Activated B cell treated with CpG ODN at 0.5 μM for 24 hours (primary cell): Measurements from ENCODE around the gene CSKMT. TPM values are rescaled to one million over a fixed set of nuclear protein-coding genes. Genes with fewer than 3 reads are reported as not detected.
A peak's percentile ranks its signal among the peaks of the same experiment; 100 is the strongest.

Experiments
- ATAC-seq: fragments of 200-7000 bp; cut with Tn5 transposase; one replicate; pipeline ENCODE4 v1.10.0; 2021; ENCODE audit warnings: low read depth, mild to moderate bottlenecking, moderate library complexity
- CTCF ChIA-PET: fragments of 350-600 bp; sonication (Branson Sonifier 250); formaldehyde crosslinking; loops from one replicate; lab custom pipeline; 2021; ENCODE audit warnings: antibody characterized with exemption; lab: Charles Lee
- POLR2A ChIA-PET: fragments of 350-600 bp; sonication (Branson Sonifier 250); formaldehyde crosslinking; loops from one replicate; lab custom pipeline; 2021; ENCODE audit warnings: antibody characterized with exemption; lab: Charles Lee
- DNase-seq: peaks from one replicate; pipeline ENCODE4 v3.0.0; 2022
- H3K27ac Mint-ChIP-seq: one replicate; pipeline ENCODE4 v1.8.0; 2020; ENCODE audit warnings: mixed read lengths
- H3K27me3 Mint-ChIP-seq: one replicate; pipeline ENCODE4 v1.8.0; 2021; ENCODE audit warnings: mixed read lengths
- H3K36me3 Mint-ChIP-seq: one replicate; pipeline ENCODE4 v1.8.0; 2021; ENCODE audit warnings: low read depth, mixed read lengths
- H3K4me1 Mint-ChIP-seq: one replicate; pipeline ENCODE4 v1.8.0; 2021; ENCODE audit warnings: mixed read lengths
- H3K4me3 Mint-ChIP-seq: one replicate; pipeline ENCODE4 v1.8.0; 2020; ENCODE audit warnings: mild to moderate bottlenecking, mixed read lengths
- H3K9me3 Mint-ChIP-seq: one replicate; pipeline ENCODE4 v1.8.0; 2020; ENCODE audit warnings: mixed read lengths
- intact Hi-C: fragments of 100-400 bp; cut with micrococcal nuclease; formaldehyde crosslinking; loops from one replicate; pipeline ENCODE4 v1.15.1; 2024
- total RNA-seq: library from RNA; stranded (reverse); gene quantifications from 2 replicates; pipeline ENCODE4 v1.2.3, GENCODE V29; 2022
- TF ChIP-seq, protein P1 (sequence below): fragments of 200-600 bp; IDR thresholded peaks from one replicate; pipeline ENCODE4 v1.8.0; 2022; ENCODE audit warnings: antibody characterized with exemption, mild to moderate bottlenecking

CSKMT gene
- total RNA-seq, 1 donor from 2014 or later: 52.1 TPM

DNA sequence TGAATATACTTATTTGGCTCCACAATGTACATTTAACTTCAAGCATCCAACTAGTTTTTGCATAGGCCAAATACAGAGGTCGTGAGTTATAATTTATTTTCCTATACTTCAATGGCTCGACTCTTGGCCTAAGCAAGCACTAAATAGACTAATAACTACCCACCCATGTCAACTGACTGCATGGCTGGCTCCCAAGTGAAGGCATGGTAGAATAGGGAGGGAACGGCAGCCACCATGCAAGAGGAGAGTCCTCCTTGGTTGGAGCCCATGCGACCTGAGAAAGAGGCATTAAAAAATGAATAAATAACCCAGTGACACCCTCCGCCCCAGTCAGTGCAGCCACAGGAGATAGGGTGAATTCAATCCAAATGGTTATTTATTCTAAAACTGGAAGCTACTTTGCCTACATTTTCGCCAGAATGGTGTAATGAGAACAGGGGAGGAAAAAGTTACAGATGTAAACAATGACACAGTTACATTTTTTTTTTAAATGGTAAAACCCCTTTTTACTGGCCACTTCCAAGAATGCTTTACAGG lies 47.2 kb downstream of the CSKMT start:
- Mint-ChIP-seq H3K27ac (peak overlapping the region; percentile 32), H3K4me3 (no peak overlapping the region), H3K4me1 (peaks cover 43% of the 10 kb centered on the region)

DNA sequence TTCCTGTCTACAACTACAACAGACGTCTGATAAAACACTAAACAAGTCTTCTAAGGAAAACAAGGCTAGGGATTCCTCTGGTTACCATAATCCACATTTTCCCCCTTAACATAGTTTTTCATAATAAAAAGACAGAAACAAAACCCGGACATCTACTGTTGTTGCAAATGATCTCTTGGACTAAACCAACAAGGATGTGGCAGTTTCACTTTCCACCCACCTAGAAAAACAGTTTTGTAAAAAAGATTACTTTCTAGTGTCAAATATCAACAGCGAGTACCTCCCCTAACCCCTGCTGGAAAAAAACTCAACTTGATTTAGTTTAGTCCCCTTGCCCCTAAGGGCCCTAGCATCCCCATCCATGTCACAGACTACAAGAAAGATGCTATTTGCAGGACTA lies 47.7 kb downstream of the CSKMT start:
- peaks cover 38% of the 10 kb centered on the region for H3K4me1 Mint-ChIP-seq
- ChIA-PET CTCF (no interaction called here), POLR2A (interaction anchor here (1.0 to 1.4 kb wide), 4 partner anchors 14 to 127 kb away, joined by 3 to 5 read pairs (median 4); partner anchors contain the start of genes HNRNPUL2 and ZBTB3)
- no peak for DNase-seq
- H3K4me3 Mint-ChIP-seq: no peak overlapping the region
- intact Hi-C loops: no loop called here
- H3K9me3 Mint-ChIP-seq: no peaks in the 10 kb centered on the region
- H3K27me3 Mint-ChIP-seq: no peaks in the 10 kb centered on the region
- ATAC-seq: no peak
- TF ChIP-seq, protein P1, sequence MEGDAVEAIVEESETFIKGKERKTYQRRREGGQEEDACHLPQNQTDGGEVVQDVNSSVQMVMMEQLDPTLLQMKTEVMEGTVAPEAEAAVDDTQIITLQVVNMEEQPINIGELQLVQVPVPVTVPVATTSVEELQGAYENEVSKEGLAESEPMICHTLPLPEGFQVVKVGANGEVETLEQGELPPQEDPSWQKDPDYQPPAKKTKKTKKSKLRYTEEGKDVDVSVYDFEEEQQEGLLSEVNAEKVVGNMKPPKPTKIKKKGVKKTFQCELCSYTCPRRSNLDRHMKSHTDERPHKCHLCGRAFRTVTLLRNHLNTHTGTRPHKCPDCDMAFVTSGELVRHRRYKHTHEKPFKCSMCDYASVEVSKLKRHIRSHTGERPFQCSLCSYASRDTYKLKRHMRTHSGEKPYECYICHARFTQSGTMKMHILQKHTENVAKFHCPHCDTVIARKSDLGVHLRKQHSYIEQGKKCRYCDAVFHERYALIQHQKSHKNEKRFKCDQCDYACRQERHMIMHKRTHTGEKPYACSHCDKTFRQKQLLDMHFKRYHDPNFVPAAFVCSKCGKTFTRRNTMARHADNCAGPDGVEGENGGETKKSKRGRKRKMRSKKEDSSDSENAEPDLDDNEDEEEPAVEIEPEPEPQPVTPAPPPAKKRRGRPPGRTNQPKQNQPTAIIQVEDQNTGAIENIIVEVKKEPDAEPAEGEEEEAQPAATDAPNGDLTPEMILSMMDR: no peak
- H3K36me3 Mint-ChIP-seq: peaks cover 77% of the 10 kb centered on the region
- peak overlapping the region; percentile 16 for H3K27ac Mint-ChIP-seq

More for the DNA sequence above, 47.2 kb downstream of the CSKMT start:
- TF ChIP-seq, protein P1: no peak
- ATAC-seq (no peak), DNase-seq (no peak)
- ChIA-PET CTCF (no interaction called here), POLR2A (interaction anchor here (0.8 to 8.0 kb wide), 7 partner anchors 15 to 128 kb away, joined by 3 to 188 read pairs (median 4); partner anchors contain the start of genes C11orf98, CSKMT, HNRNPUL2 and LBHD1)
- peaks cover 72% of the 10 kb centered on the region for H3K36me3 Mint-ChIP-seq
- H3K9me3 Mint-ChIP-seq: no peaks in the 10 kb centered on the region
- intact Hi-C loops: no loop called here
- no peaks in the 10 kb centered on the region for H3K27me3 Mint-ChIP-seq

DNA sequence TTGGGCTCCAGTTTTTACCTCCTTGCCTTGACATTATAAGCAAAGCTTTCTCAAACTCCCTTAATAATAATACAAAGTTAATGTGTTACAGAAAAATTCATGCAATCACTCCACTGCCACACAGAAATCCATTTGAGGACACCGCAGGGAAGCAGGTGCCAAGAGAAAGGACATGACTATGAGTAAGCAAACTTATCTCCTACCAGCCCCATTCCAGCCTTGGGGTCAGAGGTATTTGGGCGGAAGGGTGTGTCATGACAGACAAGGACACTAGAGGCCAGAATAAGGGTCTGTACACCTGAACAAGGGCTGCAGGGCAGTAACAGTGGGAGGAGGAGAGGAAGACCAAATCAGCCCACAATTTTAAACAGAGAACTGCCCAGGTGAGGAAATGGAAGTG lies 48.2 kb downstream of the CSKMT start:
- TF ChIP-seq, protein P1: no peak
- no peaks in the 10 kb centered on the region for H3K9me3 Mint-ChIP-seq
- peaks cover 33% of the 10 kb centered on the region for H3K4me1 Mint-ChIP-seq
- no peak for ATAC-seq
- H3K27me3 Mint-ChIP-seq: no peaks in the 10 kb centered on the region
- ChIA-PET POLR2A (interaction anchor here (0.5 to 1.4 kb wide), 4 partner anchors 14 to 168 kb away, joined by 3 to 9 read pairs (median 4); partner anchors contain the start of gene HNRNPUL2), CTCF (no interaction called here)
- H3K4me3 Mint-ChIP-seq: no peak overlapping the region
- peak overlapping the region; percentile 36 for H3K27ac Mint-ChIP-seq
- H3K36me3 Mint-ChIP-seq: peaks cover 82% of the 10 kb centered on the region
- intact Hi-C loops: no loop called here
- no peak for DNase-seq

DNA sequence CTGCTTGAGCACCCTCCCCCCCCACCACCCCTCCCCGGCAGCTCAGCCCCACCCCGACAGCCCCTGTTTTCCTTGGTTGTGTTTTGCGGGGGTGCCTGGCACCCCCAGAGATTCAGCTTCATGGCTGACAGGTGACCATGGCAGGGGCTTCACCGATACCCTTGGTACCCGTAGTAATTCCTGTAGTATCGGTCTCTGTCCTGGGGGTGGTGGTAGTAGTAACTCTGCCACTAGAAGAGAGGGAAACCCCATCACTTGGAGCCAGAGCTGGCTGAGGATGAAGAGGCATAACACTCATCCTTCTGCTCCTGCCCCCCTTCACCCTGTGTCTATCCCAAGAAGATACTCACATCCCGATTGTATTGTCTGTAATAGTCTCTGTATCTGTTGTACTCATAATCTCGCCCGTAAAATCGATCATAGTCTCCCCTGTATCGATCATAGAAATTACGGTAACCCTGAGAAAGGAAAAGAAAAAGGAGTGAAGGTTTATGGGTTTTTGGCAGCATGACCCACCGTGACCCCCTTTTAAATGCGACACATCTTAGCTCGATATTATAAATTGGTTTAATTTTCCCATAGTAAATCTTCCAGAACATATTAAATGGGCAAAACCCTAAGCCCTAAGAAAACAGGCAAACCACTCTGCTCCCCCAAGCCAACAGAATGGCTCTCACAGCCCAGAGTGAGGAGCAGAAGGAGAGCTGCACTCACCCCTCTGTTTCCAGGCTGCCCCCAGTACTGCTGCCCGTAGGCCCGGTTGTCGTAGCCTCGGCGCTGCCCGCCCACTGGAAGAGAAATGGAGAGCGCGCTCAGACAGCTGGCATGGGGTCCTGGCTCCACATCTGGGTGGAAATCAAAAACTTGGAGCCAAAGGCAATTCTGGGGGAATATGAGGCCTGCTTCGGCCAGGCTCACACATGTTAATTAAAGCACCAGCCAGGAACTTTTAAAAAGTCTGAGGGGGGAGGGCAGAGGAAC lies 50.3 kb downstream of the CSKMT start:
- H3K4me1 Mint-ChIP-seq: peaks cover 17% of the 10 kb centered on the region
- ATAC-seq: no peak
- no peak overlapping the region for H3K4me3 Mint-ChIP-seq
- intact Hi-C loops: no loop called here
- H3K27me3 Mint-ChIP-seq: no peaks in the 10 kb centered on the region
- no peak for DNase-seq
- ChIA-PET POLR2A (interaction anchor here (0.5 to 1.7 kb wide), 6 partner anchors 11 to 44 kb away, joined by 3 to 12 read pairs (median 4); partner anchors contain the start of genes HNRNPUL2, TTC9C and ZBTB3), CTCF (no interaction called here)
- H3K27ac Mint-ChIP-seq: no peak overlapping the region
- H3K9me3 Mint-ChIP-seq: no peaks in the 10 kb centered on the region
- TF ChIP-seq, protein P1: no peak
- peaks cover 92% of the 10 kb centered on the region for H3K36me3 Mint-ChIP-seq
